ENCODE measurements around the gene FBXL4.

GRCh38 chr6:98828211-98828788 is 119.4 kb downstream of the FBXL4 start:
- no peak for TF ChIP-seq CEBPB (IDR thresholded peaks at IDR 0.05)
- no peak for TF ChIP-seq MAX (IDR thresholded peaks at IDR 0.05)
- TF ChIP-seq NFIC (IDR thresholded peaks at IDR 0.05): no peak
- no peak for TF ChIP-seq REST (IDR thresholded peaks at IDR 0.05; ENCODE audit: low read depth)
- TF ChIP-seq TAF1 (IDR thresholded peaks at IDR 0.05; ENCODE audit: low read depth): no peak
- TF ChIP-seq RAD21 (IDR thresholded peaks at IDR 0.05; ENCODE audit: low read depth): no peak
- no peak for TF ChIP-seq EP300 (IDR thresholded peaks at IDR 0.05; ENCODE audit: borderline replicate concordance)

All from Ishikawa (cell line).